NCI-H510A (cell line): ENCODE measurements around the gene COMMD3.
"Not testable (repeated sequence)": the region's sequence is repeated elsewhere in the genome, so short reads cannot be mapped to it uniquely, and the experiment has no call there.

Experiments
- DNase-seq: peaks from one replicate; lab custom pipeline; 2025; lab: John Stamatoyannopoulos, UW

COMMD3 gene

DNA sequence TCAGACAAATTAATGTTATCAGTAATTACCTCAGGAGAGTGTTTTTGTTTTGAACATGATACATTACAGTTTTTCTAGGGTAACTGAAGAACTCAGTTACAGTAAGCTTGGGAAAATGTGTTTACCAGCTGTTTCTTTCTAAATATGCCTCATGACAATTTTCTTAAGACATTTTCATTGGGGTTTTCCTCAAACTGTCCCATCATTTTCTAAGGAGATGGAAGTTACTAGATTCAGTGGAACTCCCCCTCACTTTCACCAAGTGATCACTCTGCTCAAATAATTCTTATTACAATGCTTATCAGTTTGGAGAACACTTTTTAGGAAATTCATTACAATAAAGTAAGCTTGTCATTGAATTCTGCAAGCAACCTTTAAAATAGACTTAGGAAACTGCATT lies 22.7 kb downstream of the COMMD3 start:
- no peak for DNase-seq

DNA sequence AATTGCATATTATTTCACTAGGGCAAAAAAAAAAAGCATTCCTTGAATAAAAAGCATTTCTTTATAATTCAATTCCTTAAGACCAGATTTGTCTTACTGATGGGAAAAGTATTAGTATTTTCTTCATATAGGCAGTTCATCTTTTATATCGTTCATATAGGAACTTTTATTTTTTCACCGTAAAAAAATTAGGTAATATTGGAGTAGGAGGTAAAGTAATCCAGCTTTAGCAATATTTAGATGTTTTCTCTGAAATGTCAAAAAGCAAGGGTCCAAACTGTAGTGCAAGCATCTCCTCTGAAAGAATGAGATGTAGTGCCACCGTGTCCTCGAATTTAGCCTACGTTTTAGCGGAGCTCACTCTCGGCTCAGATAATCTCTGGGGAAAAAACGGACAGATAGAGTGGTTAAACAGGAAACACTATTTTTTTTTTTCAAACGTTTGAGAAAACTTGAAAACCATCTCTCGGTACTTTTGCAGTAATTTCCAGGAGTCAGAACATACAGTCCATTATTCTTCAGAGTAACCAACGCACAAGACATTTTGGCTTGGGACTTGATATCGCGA lies 23.7 kb downstream of the COMMD3 start:
- DNase-seq = no peak

DNA sequence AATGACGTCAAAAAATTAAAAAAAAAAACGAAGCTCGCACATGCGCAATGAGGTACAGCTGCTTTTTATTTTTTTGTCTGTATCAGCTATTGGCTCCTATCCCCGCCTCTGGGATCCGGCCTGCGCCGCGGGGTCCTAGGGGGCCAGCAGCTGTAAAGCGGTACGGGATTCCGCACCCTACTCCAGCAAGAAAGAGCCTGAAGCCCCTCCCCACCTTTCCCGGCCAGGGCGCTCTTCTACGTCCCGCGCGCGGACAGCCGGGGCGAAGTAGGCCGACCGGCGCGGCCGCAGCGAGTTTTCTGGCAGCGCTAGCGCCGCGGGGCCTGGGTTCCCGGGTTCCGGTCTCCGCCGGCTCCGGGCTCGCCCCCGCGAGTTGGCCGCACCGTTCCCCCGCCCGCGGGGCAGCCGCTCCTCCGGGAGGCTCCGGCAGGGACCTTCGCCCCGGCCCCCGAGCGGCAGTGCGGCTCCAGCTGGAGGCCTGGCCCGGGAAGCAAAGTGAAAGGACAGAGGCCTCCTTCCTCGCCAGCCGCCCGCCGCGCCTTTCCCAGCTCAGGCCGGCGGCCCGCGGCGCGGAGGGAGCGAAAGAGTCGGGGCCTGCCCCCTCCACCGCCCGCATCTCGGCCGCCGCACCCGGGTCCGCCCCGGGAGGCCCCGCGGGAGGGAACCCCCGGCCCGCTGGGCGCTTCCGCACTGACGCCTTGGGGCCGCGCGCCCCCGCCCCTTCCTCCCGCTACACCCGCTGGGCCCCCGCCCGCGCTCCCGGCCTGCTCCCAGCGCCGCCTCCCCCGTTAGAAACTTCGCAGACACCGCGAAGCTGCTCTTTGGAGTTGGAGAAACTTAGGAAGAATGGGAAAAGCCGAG lies 24.4 kb downstream of the COMMD3 start:
- DNase-seq = peak; percentile 30

DNA sequence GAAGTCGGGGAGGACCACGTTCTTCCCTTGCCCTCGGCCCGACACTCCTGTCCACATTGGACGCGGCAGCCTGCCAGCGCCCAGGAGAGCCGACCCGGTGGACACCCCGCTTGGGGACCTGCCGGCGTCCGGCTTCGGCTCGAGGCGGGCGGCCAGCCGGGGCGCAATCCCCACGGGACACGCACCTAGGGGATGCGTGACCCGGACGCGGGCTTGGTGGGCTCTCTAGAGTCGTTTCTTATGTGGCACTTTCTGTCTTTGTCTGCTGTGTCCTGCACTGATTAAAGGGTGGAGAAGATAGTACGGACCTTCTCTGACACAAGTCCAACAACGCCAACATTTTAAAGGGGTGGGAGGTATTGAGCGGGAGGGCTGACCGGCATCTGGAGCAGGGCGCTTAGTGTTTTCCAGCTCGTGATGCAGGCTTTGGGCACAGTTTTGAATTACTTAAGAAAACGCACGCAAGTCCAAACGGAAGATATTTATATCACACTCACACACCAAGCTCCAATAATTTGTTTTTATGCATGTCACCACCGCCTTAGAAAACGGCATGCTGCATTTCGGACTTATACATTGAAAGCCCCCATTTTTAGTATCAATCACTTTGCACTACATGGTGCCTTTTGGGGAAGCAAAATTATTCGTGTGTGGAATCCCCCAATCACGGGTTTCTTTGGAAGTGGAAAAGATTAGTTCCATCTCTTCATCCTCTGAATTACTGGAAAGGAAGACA lies 25.2 kb downstream of the COMMD3 start:
- no peak for DNase-seq

DNA sequence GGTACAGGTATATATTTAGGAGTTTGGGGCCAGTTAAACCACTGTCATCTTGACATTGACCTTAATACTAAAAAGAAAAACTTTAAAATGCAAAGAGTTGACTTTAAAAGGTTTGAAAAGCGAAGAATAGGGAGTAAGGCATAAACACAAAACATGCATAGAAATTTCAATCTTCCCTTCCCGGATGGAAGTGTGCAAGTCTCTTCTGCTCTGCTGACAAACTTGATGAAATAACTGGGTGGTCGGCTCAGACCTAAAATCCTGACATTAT lies 25.7 kb downstream of the COMMD3 start:
- DNase-seq = no peak

DNA sequence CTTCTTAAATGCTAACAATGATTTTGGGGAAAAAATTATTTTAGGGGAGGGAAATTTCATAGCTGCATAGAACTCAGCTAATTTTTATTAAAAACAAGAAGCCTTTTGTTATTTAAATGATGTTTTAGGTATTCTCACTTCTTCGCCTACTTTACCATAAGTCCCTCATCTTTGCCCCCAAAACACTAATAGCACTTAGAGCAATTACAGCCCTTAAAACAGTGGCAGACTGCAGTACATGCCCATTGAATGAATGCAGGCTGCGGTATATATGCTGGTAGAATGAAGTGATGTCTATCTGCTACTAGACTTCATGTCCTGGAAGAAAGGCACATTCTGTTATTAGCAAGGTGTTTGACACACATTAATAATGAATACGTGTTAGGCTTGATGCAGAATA lies 26.2 kb downstream of the COMMD3 start:
- DNase-seq = no peak

DNA sequence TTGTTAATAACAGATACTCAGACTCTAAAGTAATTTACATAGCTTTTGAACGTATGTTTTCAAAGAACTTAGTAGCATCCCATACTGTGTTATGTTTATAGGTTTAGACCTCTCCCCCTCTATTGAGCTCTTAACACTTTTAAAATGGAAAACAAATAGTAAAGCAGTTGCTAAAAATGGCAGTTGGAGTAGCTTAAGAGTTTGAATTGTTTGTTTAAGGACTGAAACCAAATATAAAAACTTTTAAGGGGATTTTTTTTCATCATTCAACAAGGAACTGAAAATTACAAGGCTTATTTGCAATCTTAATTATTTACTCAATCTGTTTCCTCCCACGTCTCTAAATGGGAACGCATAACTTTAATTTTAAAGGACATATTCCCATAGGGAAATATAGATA lies 27.5 kb downstream of the COMMD3 start:
- no peak for DNase-seq

DNA sequence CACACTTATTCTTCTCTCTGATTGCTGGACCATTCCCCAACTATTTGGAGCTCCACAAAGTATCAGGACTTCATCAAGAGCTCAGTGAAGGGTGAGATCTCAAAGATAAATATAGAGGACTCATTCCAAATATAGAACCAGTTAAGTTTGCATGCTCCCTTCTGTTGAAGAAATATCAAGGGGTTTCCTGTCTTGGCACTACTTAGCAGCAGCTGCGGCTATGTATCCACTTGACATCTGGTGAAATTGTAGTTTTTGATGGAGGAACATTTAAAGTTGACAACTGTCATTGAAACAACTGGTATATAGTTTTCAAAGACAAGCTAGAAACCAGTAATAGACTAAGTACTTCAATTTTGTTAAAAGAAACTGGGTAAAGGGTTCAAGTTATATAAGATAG lies 28.1 kb downstream of the COMMD3 start:
- DNase-seq = no peak

DNA sequence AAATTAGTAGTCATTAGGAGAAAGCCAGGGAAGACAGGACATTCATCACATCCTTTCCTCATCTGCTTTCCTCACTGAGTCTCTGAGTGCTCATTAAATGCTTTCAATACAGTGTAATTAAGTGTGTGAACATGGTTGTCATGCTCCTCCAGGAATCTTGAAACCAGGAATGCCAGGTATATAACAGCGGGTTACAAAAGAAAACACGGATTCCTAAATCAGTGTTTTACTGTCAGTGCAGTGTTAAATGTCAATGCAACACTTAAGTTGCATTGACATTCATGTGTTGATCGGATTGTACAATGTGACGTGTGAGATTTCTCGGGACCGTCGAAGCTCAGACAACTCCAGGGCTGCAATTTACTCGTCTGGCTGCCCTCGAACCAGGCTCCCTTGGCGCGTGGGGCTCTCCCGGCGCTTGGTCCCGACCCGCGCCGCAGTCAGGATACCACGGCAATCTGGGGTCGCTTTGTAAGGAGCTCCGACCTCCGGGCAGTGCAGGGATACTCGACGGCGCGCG lies 28.7 kb downstream of the COMMD3 start:
- DNase-seq = no peak

DNA sequence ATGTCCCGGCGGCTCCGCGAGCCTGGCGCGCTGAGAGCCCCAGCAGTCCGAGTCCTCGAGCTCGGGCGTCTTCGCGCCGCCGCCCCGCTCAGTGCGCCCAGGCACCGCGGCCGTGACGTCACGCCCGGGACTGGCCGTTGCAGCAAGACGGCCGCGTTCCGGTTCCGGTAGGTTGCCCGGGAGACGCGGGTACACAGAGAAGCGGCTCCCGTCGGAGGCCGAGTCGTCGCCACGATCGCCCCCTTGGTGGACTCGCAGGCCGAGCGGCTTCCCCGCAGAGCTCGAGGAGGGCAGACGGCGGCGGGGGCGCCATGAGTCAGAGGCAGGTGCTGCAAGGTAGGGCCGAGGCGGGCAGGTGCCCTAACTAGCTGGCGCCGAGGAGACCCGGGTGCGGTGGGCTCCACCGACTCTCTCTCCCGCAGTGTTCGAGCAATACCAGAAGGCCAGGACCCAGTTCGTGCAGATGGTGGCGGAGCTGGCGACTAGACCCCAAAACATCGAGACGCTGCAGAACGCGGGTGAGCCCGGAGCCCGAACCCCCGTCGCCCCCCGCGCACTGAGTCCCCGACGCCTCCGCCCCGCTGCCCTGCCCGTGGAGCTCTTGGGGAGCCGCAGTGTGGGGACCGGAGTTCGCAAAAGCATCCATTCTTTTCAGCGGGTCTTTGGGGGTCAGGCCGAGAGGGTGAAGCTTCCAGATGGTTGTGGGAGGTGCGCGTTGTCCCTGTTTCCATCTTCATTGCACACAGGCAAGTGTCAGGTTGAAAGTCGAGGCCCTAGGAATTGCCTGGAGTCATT lies 29.3 kb downstream of the COMMD3 start, which contains the start of gene SPAG6:
Gene SPAG6 (plus strand): TSS at position 196 of the 795 bp plus-strand sequence. CDS start 116 bp downstream, at position 312.
- peak; percentile 81 for DNase-seq

DNA sequence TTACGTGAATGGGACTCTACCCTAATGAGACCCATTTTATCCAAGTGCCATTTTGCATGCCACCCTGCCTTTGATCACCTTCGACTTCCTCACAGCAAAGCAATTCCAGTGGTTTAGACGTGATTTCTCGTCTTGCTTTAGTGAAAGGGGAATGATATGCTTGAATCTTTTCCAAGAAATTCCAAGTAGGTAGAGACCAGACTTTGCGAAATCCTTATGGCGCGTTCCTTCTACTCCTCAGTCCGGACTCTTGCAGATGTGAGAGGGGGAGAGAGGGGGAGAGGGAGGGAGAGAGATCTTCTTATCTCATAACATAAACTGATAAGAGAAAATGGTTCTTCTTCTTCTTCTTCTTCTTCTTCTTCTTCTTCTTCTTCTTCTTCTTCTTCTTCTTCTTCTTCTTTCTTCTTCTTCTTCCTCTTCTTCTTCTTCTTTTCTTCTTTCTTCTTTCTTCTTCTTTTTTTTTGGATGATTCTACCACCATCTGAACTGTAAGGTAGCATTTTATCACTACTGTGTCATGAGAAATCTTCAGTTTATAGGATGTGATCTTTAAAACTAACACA lies 30.0 kb downstream of the COMMD3 start:
- no peak for DNase-seq

DNA sequence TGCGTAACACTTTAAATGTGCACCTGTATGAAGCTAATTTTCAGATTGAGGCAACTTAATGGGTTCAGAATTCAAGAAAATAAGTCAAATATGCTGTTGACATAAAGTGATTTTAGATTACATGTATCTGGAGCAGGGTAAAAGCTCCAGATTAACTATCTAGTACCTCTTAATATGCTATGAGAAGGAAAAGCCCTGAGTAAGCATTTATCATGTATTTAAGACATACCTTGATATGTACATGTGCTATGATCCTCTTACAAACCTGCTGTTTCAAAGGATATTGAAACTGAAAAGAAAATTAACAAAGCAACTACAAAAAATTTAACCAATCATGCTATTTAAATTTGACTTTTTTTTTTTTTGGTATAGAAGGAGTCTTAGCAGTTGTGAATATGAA lies 33.6 kb downstream of the COMMD3 start:
- DNase-seq = no peak

DNA sequence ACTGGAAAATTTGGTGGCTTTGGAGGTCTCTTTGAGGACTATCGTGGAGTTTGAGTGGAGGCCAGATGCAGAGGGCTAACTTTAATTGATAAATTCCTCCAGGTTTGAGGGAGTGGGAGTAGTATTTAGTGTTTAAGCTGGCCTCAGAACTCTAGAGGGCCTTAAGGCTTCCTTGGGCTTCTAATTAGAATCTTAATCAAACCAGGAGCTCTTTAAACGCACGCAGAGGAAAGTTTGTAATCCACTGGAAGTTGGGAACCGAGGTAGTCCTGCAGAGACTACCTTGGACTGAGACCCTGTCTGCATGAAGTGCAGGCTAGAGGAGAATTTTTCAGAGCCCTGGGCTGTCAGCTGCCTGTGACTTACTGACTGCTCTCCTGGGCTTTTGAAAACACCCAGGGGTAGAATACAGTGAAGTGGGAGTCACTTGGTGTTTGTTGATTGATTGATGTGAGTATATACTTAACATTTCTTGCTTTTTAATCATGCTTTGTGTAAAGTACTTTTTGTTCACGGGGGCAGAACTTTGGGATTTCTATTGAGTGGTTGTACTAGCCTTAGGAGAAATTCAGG lies 35.0 kb downstream of the COMMD3 start:
- no peak for DNase-seq

DNA sequence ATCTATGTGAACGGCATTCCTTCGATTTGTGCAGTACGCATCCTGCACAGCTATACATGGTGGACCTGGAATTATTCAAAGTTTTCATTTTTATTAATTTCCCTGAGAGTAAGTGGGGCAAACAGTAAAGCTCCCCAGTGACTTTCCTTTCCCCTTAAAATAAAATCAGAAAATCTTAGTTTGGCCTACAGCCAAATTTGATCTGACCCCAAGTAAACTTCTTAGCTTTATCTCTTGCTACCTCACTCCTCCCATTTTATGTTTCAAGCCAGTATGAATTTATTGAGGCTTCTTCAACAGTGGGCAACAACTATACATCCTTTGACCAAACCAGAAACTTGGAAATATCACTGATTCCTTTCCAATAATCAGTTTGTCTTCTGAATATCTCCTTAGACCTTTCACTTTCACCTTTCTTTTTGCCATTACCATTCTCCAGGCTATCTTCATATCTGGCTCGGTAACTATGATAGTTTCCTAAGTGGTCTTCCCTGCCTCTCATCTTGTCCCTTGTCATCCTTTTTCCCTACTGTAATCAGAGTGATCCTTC lies 40.2 kb downstream of the COMMD3 start:
- DNase-seq = no peak

DNA sequence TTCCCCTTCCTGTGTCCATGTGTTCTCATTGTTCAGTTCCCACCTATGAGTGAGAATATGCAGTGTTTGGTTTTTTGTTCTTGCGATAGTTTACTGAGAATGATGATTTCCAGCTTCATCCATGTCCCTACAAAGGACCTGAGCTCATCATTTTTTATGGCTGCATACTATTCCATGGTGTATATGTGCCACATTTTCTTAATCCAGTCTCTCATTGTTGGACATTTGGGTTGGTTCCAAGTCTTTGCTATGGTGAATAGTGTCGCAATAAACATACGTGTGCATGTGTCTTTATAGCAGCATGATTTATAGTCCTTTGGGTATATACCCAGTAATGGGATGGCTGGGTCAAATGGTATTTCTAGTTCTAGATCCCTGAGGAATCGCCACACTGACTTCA lies 41.6 kb downstream of the COMMD3 start:
- DNase-seq = not testable (repeated sequence)

DNA sequence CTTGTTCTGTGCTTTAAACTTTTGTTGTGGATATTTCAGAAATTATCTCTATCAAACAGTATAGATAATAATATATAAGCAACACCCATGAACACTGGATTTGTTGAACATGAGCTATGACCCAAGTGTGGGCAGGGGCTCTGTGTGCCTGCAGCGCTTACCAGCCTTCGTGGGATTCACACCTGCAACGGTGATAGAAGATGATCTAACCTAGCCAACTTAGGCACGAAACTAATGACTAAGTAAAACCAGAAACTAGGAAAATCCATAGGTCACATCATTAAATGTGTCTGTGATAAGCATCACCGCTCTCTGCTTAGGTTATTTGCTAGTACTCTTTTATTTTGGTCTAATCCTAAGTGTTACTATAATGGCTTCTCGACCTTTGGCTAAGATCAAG lies 47.1 kb downstream of the COMMD3 start:
- no peak for DNase-seq

DNA sequence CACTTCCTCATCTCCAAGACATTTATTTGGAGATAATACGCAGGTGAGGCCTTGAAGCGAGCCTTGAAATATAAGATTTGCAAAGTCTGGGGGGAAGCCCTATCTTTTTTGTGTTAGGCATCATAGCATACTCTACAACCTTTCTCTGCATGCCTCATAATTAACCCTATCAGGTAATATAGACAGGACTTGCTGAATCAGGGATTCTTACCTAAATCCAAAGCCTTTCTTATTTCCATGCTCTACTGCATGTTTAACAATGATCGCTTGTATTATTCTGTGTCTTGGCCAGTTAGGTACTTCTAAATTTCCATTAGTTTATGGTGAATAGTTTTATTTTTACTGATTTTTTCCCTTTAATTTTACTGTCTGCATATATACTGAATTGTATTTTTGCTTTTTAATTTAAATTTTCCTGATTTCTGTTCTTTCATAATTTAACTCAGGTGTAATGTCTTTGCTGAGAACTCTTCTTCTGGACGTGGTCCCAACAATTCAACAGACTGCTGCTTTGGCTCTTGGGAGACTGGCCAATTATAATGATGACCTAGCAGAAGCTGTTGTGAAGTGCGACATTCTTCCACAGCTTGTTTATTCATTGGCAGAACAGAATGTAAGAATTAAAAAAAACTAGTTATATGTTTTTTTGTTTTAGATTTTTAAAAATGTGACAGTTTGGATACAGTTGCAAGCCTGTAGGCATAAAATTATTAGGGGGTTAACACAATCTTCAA lies 48.4 kb downstream of the COMMD3 start:
- no peak for DNase-seq

DNA sequence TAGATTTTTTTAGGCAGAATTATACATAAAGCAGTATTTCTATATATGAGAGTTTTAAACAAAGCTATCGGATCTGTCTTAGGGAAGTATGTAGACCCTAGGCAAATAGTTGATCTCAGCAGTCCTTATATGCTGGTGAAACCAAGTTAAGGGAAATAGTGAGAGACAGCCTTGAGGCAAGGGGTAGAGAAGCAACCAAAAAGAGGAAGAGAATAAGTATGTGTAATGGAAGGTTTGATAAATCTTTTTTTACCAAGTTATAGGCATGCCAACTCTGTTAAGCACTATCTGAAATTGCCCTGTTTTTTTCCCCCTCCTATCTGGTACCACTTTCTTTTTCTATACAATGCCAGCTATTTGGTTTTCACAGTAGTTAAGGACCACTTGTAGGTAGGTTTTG lies 49.0 kb downstream of the COMMD3 start:
- no peak for DNase-seq

DNA sequence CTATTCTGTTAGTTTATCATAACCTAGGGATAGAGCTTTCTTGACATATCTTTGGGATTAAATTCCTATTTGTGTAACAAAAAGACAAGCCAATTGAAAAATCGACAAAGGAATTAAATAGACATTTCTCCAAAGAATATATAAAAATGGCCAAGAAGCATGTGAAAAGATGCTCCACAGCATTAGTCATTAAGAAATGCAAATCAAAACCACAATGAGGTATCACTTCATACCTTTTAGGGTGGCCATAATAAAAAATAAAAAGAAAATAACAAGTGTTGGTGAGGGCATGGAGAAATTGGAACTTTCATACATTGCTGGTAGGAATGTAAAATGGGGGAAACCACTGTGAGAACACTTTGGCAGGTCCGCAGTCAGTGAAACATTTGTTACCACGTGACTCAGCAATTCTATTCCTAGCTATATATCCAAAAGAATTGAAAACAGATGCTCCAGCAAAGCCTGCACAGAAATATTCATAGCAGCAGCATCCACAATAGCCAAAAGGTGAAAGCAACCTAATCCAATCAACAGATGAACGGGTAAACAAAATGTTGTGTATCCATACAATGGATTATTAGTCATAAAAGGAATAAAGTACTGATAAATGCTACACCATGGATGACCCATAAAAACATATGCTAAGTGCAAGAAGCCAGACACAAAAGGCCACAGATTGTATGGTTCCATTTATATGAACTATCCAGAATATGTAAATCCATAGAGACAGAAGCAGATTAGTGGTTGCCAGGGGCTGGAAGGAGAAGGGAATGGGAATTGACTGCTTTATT lies 49.7 kb downstream of the COMMD3 start:
- no peak for DNase-seq

DNA sequence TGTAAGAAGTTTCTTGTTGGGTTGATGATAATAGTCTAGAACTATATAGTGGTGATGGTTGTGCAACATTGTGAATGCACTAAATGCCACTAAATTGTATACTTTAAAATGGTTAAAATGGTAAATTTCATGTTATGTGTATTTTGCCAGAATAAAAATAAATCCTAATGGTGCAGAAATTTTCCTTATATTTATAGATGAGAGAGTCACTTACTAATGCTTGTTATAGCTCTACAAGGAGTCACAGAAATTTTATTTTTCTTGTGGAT lies 50.2 kb downstream of the COMMD3 start:
- DNase-seq = no peak
